B cell (primary cell): ENCODE data around the gene SCNN1B. TPM values are rescaled to one million over a fixed set of nuclear protein-coding genes. Genes with fewer than 3 reads are reported as not detected.

Experiments
- ATAC-seq: fragments of 200-7000 bp; cut with Tn5 transposase; one replicate; pipeline ENCODE4 v1.10.0; 2021; ENCODE audit warnings: low read depth, mild to moderate bottlenecking, moderate number of reproducible peaks, moderate library complexity
- CTCF ChIA-PET: fragments of 350-600 bp; sonication (Branson Sonifier 250); formaldehyde crosslinking; loops from one replicate; lab custom pipeline; 2021; ENCODE audit warnings: antibody characterized with exemption, inconsistent platforms; lab: Charles Lee
- POLR2A ChIA-PET: fragments of 350-600 bp; sonication (Branson Sonifier 250); formaldehyde crosslinking; loops from one replicate; lab custom pipeline; 2021; ENCODE audit warnings: antibody characterized with exemption; lab: Charles Lee
- DNase-seq: peaks from one replicate; pipeline ENCODE4 v3.0.0; 2013
- H2AFZ ChIP-seq: 2 replicates; pipeline ENCODE4 v1.6.1; 2012; ENCODE audit warnings: mild to moderate bottlenecking, low read depth, low read length; ENCODE audit not compliant: insufficient read depth, poor library complexity, severe bottlenecking
- H3K27ac ChIP-seq, 2 donors: 1 replicate in 1 of 2; 2 replicates in 1 of 2; pipeline ENCODE4 v1.5.1; 2012 to 2013; ENCODE audit warnings: low read length in 2 of 2, mild to moderate bottlenecking in 2 of 2, moderate library complexity in 1 of 2
- H3K27me3 ChIP-seq, 4 experiments: fragments of 200-600 bp in 1 of 4; sonication (generic) in 1 of 4; replicated peaks in 1 of 4; 1 replicate in 2 of 4; 2 replicates in 2 of 4; pipeline versions ENCODE4 v1.6.1 to v1.7.0; 2013 to 2016; ENCODE audit warnings: low read length in 3 of 4, mild to moderate bottlenecking in 2 of 4, mixed read lengths in 1 of 4, moderate library complexity in 1 of 4; ENCODE audit not compliant: insufficient read depth in 4 of 4, control insufficient read depth in 3 of 4; ENCODE audit errors: control extremely low read depth in 1 of 4
- H3K36me3 ChIP-seq, 2 experiments: replicated peaks in 1 of 2; 1 replicate in 1 of 2; 2 replicates in 1 of 2; pipeline versions ENCODE4 v1.6.1 to v1.7.1; 2013; ENCODE audit warnings: low read length in 1 of 2; ENCODE audit not compliant: insufficient read depth in 2 of 2, control insufficient read depth in 1 of 2; ENCODE audit errors: control extremely low read depth in 1 of 2, extremely low read depth in 1 of 2
- H3K4me1 ChIP-seq, 2 donors: fragments of 200-600 bp in 1 of 2; sonication (generic) in 1 of 2; 1 replicate in 1 of 2; 2 replicates in 1 of 2; pipeline versions ENCODE4 v1.5.1 to v1.6.1; 2013 to 2017; ENCODE audit warnings: low read length in 2 of 2; ENCODE audit not compliant: control insufficient read depth in 2 of 2, insufficient read depth in 2 of 2
- H3K4me2 ChIP-seq: replicated peaks from 2 replicates; pipeline ENCODE3; 2012; ENCODE audit warnings: mild to moderate bottlenecking, low read depth, low read length; ENCODE audit not compliant: poor library complexity, severe bottlenecking
- H3K4me3 ChIP-seq, 5 experiments: fragments of 200-600 bp in 1 of 5; sonication (generic) in 1 of 5; 1 replicate in 3 of 5; 2 replicates in 2 of 5; pipeline versions ENCODE4 v1.5.1 to v1.7.0; 2011 to 2016; ENCODE audit warnings: low read length in 4 of 5, mild to moderate bottlenecking in 4 of 5, low read depth in 2 of 5, control low read depth in 1 of 5, moderate library complexity in 1 of 5; ENCODE audit not compliant: insufficient read depth in 1 of 5; ENCODE audit errors: control extremely low read depth in 1 of 5, extremely low read depth in 1 of 5
- H3K79me2 ChIP-seq: fragments of 200-600 bp; sonication (generic); one replicate; pipeline ENCODE4 v1.6.0; 2016; ENCODE audit warnings: low read length; ENCODE audit not compliant: control insufficient read depth, insufficient read depth
- H3K9ac ChIP-seq: fragments of 200-600 bp; sonication (generic); 2 replicates; pipeline ENCODE4 v1.6.1; 2017; ENCODE audit warnings: mild to moderate bottlenecking, low read length, moderate library complexity
- H3K9me3 ChIP-seq, 3 donors: one replicate each; pipeline versions ENCODE4 v1.6.1 to v1.7.1; 2013; ENCODE audit warnings: low read length in 2 of 3; ENCODE audit not compliant: control insufficient read depth in 2 of 3, insufficient read depth in 1 of 3; ENCODE audit errors: control extremely low read depth in 1 of 3
- H4K20me1 ChIP-seq: 2 replicates; pipeline ENCODE4 v1.6.0; 2012; ENCODE audit warnings: mild to moderate bottlenecking, low read length; ENCODE audit not compliant: insufficient read depth, control insufficient read depth, poor library complexity, severe bottlenecking
- H3K27ac Mint-ChIP-seq: one replicate; pipeline ENCODE4 v1.8.0; 2021; ENCODE audit warnings: mixed read lengths
- H3K27me3 Mint-ChIP-seq: one replicate; pipeline ENCODE4 v1.8.0; 2021; ENCODE audit warnings: mixed read lengths
- H3K4me1 Mint-ChIP-seq: one replicate; pipeline ENCODE4 v1.8.0; 2021; ENCODE audit warnings: mixed read lengths
- H3K4me3 Mint-ChIP-seq: one replicate; pipeline ENCODE4 v1.8.0; 2021; ENCODE audit warnings: mixed read lengths
- H3K9me3 Mint-ChIP-seq: one replicate; pipeline ENCODE4 v1.8.0; 2022; ENCODE audit warnings: mixed read lengths; ENCODE audit not compliant: insufficient read depth
- EZH2 ChIP-seq: IDR thresholded peaks from 2 replicates; pipeline ENCODE4 v1.6.1; 2012; ENCODE audit warnings: borderline replicate concordance, low read depth, mild to moderate bottlenecking, moderate library complexity, low read length; ENCODE audit not compliant: insufficient read depth, poor library complexity, severe bottlenecking
- WGBS: methylation state at CpG from one replicate; pipeline ENCODE4 v1.1.5; 2013; ENCODE audit warnings: missing lambda C conversion rate; ENCODE audit not compliant: insufficient coverage; 5-methylcytosine and 5-hydroxymethylcytosine counted together
- intact Hi-C: fragments of 100-400 bp; cut with micrococcal nuclease; formaldehyde crosslinking; loops from one replicate; pipeline ENCODE4 v1.10.0; 2022
- polyA plus RNA-seq: library from polyadenylated mRNA; depleted of rRNA; stranded (reverse); fragments of >200 nt; gene quantifications from 2 replicates; pipeline ENCODE4 v1.2.3, GENCODE V29; 2012
- total RNA-seq, 2 donors: library from RNA; stranded (reverse); fragments of 120-200 nt in 1 of 2; gene quantifications; 1 replicate in 1 of 2; 2 replicates in 1 of 2; pipeline versions ENCODE4 v1.2.3 to v1.2.4, GENCODE V29; 2013 to 2022
- TF ChIP-seq, protein P1 (sequence below): fragments of 200-600 bp; IDR thresholded peaks from one replicate; pipeline ENCODE4 v1.8.0; 2022; ENCODE audit warnings: antibody characterized with exemption, mild to moderate bottlenecking

Gene SCNN1B
- total and polyA plus RNA-seq, 2 donors (not counting 1 experiment from before 2014, with no cell fraction given), result 0.30 TPM; not detected in 1

DNA sequence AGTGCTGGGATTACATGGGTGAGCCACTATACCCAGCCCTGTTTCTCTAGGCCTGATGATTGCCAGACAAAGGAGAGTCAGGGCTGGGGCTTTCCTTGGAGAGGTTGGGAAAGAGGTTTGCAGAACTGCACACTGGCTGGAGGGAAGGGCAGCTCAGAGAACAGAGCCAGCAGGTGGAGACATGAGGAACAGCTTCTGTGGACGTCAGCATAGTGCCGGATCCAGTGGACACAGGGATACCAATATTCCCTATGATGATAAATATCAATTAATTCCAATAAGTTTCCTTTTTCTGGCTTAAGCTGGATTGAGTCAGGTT lies 43.2 kb upstream of the SCNN1B start:
- Mint-ChIP-seq H3K27me3 (peaks cover 18% of the 10 kb centered on the region), H3K27ac (no peak overlapping the region), H3K4me3 (no peak overlapping the region), H3K9me3 (no peaks in the 10 kb centered on the region), H3K4me1 (no peaks in the 10 kb centered on the region)
- Histone ChIP-seq H3K4me2 (no peak overlapping the region), H3K27me3 (peaks cover 0 to 6% (median 0%) of the 10 kb centered on the region in 4 experiments), H3K9ac (no peak overlapping the region), H3K4me3 (no peak overlapping the region), H3K79me2 (no peaks in the 10 kb centered on the region), H3K27ac (no peak overlapping the region), H3K4me1 (no peaks in the 10 kb centered on the region), H2AFZ (no peak overlapping the region), H3K36me3 (no peaks in the 10 kb centered on the region), H4K20me1 (no peaks in the 10 kb centered on the region), H3K9me3 (peaks cover 0 to 3% (median 0%) of the 10 kb centered on the region in 3 donors)
- no peak for ATAC-seq
- no peak for DNase-seq
- WGBS, result no CpG with 5 or more reads among the region's 2 CpGs
- ChIA-PET CTCF (no interaction called here), POLR2A (no interaction called here)
- TF ChIP-seq, protein P1, sequence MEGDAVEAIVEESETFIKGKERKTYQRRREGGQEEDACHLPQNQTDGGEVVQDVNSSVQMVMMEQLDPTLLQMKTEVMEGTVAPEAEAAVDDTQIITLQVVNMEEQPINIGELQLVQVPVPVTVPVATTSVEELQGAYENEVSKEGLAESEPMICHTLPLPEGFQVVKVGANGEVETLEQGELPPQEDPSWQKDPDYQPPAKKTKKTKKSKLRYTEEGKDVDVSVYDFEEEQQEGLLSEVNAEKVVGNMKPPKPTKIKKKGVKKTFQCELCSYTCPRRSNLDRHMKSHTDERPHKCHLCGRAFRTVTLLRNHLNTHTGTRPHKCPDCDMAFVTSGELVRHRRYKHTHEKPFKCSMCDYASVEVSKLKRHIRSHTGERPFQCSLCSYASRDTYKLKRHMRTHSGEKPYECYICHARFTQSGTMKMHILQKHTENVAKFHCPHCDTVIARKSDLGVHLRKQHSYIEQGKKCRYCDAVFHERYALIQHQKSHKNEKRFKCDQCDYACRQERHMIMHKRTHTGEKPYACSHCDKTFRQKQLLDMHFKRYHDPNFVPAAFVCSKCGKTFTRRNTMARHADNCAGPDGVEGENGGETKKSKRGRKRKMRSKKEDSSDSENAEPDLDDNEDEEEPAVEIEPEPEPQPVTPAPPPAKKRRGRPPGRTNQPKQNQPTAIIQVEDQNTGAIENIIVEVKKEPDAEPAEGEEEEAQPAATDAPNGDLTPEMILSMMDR, result no peak
- intact Hi-C loops, result no loop called here

DNA sequence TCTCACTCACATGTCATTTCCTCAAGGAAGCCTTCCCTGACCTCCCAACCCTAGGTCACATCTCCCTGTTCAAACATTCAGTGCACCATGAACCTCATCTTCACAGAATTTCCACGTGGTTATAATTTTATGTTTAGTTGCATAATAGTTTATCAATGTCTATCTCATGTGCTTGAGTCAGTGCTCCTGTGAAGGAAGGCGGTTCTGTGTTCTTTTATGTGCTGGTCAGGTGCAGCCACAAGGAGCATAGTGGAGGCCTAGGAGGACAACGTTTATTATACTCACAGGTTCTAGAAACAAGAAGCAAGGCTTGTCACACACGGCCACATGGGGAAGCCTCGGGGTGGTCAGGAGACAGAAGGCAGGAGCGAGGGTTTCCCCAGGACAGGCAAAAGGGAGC lies 34.5 kb upstream of the SCNN1B start:
- ATAC-seq (no peak), DNase-seq (no peak)
- H3K4me3 Mint-ChIP-seq, result no peak overlapping the region
- Histone ChIP-seq H3K4me3 (no peak overlapping the region), H3K27me3 (no peaks in the 10 kb centered on the region), H3K4me2 (no peak overlapping the region), H3K9me3 (no peaks in the 10 kb centered on the region), H3K36me3 (no peaks in the 10 kb centered on the region), H4K20me1 (no peaks in the 10 kb centered on the region), H3K4me1 (no peaks in the 10 kb centered on the region), H3K79me2 (no peaks in the 10 kb centered on the region), H2AFZ (no peak overlapping the region), H3K27ac (no peak overlapping the region), H3K9ac (no peak overlapping the region)
- peaks cover 17% of the 10 kb centered on the region for H3K27me3 Mint-ChIP-seq
- intact Hi-C loops, result no loop called here
- no peaks in the 10 kb centered on the region for H3K4me1 Mint-ChIP-seq
- POLR2A ChIA-PET, result interaction anchor here (0.7 kb wide), 1 partner anchor 17 kb away, joined by 3 read pairs; no protein-coding TSS in a partner anchor
- TF ChIP-seq EZH2, result no peak
- TF ChIP-seq, protein P1, result no peak
- 74% methylated on average over 5 of the region's 6 CpGs for WGBS
- CTCF ChIA-PET, result interaction anchor here (0.7 kb wide), 1 partner anchor 42 kb away, joined by 3 read pairs; no protein-coding TSS in a partner anchor
- H3K27ac Mint-ChIP-seq, result no peak overlapping the region
- no peaks in the 10 kb centered on the region for H3K9me3 Mint-ChIP-seq
